ENCODE measurements around the gene ERFE.

Gene ERFE

DNA sequence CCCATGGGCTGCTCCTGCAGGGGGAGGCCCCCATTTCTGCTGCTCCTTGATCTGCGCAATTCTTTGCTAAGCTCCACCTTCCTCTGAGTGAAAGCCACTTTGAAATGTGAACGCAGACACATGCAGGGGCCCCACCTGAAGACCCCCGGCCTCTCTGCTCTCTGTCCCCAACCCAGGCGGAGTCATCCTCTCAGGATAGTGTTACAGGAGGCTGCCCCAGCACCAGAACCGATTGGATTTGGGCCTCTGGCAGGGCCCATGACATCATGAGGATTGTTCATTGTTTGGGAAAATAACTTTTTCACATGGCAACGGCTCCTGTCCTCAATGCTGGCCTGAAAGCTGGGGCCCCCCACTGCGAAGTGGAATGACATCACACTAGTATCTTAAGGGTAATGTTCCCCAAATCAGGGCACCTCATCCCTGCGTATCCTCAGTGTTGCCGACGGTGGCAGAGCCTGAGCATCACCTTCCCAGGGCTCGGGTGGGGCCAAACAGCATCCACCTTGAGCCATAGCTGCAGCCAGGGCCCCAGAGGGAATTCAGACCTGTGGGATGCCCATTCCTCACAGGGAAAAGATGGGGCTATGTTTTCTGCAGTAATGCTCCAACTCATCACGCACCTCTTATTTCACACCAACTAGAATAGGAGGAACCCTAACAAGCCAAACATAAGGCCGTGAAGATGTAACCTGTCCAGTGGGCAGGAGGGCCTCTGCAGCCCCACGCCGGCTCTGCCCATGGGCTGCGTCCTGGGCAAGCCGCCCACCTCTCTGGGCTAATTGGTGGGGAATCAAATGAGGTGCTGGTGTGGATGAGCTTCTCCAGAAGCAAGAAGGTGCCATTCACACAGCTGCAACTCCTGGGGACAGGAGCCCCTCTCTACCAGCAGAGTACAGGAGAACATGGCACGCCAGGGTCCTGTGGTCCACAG, 2.7 kb upstream of the ERFE start:
- H3K4me3 Mint-ChIP-seq: no peak overlapping the region

DNA sequence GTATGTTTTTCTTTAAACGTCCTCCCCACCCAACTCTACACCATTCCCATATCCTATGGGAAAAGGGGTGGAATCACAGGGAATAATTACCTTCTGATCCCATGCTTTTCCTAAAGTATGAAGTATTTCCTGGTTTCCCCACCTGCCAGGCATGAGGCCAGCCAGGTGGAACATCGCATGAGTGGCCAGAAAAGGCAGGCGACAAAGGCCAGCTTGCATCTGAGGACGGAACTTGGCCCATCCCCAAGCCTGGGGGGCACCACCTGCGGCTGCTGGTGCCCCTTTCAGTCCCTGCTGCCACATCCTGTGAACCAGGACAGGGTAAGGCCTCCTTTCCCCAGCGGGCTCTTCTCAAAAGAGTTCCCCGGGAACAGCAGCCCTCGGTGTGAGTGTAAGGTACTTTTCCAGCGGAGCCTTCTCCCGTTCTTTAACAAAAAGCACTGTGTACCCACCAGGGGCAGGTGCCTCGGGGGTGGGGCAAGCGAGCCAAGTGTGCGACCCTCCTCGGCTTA, 1.2 kb upstream of the ERFE start:
- no peak overlapping the region for H3K4me3 Mint-ChIP-seq

More for the DNA sequence above, 2.7 kb upstream of the ERFE start:
- H3K9me3 Mint-ChIP-seq: peaks cover 0 to 10% of the 10 kb centered on the region in 2 donors
- ATAC-seq (no peak), DNase-seq (no peak)
- H3K4me1 Mint-ChIP-seq: peaks cover 19% of the 10 kb centered on the region
- peaks cover 22% of the 10 kb centered on the region for H3K27me3 Mint-ChIP-seq
- H3K27ac Mint-ChIP-seq: no peak overlapping the region

DNA sequence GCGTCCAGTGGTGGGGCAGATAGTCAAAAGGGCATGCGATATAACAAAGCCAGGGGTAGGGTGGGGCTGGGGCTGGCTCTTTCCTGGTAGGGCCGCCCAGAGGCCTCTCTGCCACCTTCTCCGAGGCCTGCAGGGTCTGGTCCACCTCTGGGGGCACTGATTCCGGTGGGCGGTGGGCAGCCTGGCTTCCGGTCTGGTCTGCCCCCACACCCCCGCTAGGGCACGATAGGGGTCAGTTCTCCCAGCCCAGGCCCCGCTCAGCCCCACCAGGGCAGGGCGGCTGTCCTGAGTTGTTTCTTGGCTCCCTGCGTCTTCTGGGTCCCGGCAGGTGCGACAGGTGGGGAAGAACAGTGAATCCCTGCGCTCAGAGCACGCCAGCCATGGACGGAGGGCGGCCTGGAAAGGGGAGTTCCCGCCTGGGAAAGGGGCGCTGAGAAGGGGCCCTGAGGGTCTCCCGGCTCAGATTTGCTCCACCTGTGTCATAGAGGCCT, 707 bp upstream of the ERFE start:
- Mint-ChIP-seq H3K4me3 (peak overlapping the region; percentile 45 to 54), H3K4me1 (peaks cover 19% of the 10 kb centered on the region), H3K27me3 (peaks cover 42% of the 10 kb centered on the region), H3K27ac (no peak overlapping the region), H3K9me3 (peaks cover 0 to 10% of the 10 kb centered on the region in 2 donors)
- ATAC-seq (no peak), DNase-seq (no peak)

More for the DNA sequence above, 1.2 kb upstream of the ERFE start:
- peaks cover 37% of the 10 kb centered on the region for H3K27me3 Mint-ChIP-seq
- H3K4me1 Mint-ChIP-seq: peaks cover 19% of the 10 kb centered on the region
- H3K27ac Mint-ChIP-seq: no peak overlapping the region
- DNase-seq (no peak), ATAC-seq (no peak)
- H3K9me3 Mint-ChIP-seq: peaks cover 0 to 10% of the 10 kb centered on the region in 2 donors

DNA sequence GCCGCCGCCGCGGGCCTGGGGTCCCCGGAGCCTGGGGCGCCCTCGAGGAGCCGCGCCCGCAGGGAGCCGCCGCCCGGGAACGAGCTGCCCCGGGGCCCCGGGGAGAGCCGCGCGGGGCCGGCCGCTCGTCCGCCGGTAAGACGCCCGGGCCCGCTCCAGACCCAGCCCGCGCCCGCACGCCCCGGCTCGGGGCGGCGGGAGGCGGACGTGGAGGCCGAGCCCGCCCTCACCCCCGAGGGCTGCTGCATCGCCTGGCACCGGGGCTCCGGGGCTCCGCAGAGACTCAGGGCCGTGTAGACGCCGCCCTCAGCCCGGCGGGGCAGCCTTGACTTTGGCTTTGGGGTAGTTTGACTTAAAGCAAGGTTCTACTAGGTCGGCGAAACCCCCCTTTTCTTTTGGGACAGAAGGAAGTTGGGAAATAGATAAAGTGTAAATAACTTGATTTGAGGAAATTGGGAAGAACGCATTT, 335 bp downstream of the ERFE start:
- Mint-ChIP-seq H3K27me3 (peaks cover 47% of the 10 kb centered on the region), H3K4me1 (peaks cover 19% of the 10 kb centered on the region), H3K9me3 (peaks cover 0 to 6% of the 10 kb centered on the region in 2 donors), H3K4me3 (peak overlapping the region; percentile 75 to 83), H3K27ac (no peak overlapping the region)
- peak in 1 of 2 donors; percentile 40 for DNase-seq
- ATAC-seq: peak; percentile 68

DNA sequence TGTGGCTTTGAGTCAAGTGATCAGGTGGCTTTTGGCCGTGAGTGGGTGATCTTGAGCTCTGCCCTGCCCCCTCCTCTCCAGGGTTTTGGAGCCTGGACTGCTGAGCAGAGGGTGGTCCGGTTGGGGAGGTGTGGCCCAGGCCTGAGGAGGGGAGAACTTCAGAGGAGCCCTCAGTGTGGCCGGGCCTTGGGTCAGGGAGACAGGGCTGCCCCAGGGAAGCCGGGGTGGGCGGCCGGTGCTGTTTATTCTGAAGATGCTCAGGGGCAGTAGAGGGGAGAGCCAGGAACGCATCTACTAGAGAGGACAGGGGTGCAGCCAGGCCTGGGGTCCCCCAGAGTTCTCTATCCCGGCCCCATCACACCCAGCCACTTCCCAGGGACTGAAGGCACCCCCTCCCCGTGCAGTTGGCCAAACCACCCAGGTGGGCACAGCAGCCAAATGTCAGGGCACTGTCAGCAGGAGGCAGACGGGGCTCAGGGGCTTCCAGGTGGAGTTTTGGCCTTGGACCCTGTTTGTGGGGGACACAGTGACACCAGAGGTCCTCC, 963 bp downstream of the ERFE start:
- no peak overlapping the region for H3K27ac Mint-ChIP-seq

DNA sequence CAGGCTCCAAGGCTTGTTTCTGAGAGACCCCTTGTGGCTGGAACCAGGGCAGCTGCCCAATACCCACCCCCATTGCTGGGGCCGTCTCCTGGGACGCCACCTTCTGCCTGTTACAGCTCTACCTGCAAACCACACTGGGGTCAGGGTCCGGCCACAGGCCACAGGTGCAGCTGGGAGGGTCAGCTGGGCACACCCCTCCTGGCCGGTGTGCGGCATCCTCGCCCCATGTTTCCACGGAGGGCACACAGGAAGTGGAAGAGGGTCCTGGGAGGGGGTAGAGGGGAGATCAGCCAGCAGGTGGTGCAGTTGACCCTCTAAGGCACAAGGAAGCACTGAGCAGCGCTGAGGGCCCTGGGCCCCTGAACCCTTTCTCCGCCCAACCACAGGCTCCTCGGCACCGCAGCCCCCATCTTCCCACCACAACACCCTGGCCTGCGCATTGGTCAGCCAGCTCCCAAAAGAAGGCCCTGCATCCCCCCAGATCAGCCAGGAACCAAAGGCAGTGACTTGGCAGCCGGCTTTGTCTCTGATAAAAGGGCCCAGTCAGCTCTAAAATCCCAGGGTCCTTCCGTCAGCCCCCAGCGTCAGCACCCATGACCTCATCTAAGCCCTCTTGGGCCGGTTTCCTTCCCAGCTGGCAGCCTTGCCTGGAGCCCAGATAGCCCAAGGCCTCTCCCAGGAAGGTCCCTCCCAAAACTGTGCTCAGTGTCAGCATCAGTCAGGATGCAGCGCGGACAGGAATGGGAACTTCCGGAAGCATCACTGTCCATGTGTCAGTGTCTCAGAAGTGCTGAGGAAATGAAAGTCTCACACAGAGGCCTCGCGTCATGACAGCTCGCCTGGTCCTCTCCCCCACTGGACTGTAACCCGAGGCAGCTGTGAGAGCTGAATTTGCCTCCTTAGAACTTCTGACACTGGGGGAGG, 1.7 kb downstream of the ERFE start:
- H3K4me3 Mint-ChIP-seq: peak overlapping the region in 1 of 2 donors; percentile 83
- peak; percentile 40 to 42 for DNase-seq
- no peak overlapping the region for H3K27ac Mint-ChIP-seq
- peak; percentile 50 for ATAC-seq
- H3K9me3 Mint-ChIP-seq: no peaks in the 10 kb centered on the region
- H3K4me1 Mint-ChIP-seq: peaks cover 30% of the 10 kb centered on the region
- H3K27me3 Mint-ChIP-seq: peaks cover 61% of the 10 kb centered on the region

More for the DNA sequence above, 963 bp downstream of the ERFE start:
- H3K27me3 Mint-ChIP-seq: peaks cover 53% of the 10 kb centered on the region
- ATAC-seq (no peak), DNase-seq (no peak)
- H3K4me1 Mint-ChIP-seq: peaks cover 25% of the 10 kb centered on the region
- H3K9me3 Mint-ChIP-seq: peaks cover 0 to under 1% of the 10 kb centered on the region in 2 donors
- peak overlapping the region; percentile 75 to 83 for H3K4me3 Mint-ChIP-seq

DNA sequence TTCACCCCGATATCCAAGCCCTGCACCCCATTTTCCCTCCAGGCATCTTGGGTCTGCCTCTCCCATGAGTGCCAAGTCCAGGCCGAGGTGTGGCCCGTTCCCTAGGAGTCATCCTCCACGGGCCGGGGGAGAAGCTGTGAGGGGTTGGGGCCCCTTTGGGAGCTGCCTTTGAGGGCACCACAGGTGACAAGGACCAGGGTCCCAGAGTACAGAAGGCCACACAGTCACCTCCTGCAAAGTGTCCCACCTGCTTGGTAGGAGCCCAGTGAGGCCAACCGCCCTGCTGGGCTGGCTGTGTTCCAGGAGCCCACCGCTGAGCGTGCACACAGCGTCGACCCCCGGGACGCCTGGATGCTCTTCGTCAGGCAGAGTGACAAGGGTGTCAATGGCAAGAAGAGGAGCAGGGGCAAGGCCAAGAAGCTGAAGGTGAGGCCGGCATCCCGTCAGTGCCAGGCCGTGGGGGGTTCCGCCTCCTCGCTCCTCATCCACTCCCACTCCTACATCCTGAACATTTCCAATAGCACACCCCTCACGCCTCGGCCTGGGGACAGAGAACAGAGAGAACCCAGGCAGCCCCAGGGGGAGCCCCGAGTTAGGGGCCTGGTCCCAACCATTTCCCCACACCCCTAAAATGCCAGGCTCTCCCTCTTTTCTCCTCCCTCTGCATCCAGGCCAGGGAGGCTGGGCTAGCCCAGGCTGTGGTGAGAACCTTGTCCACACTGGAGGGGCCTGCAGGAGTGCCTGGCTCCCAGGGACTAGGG, 2.7 kb downstream of the ERFE start:
- Mint-ChIP-seq H3K4me3 (no peak overlapping the region), H3K27ac (no peak overlapping the region), H3K27me3 (peaks cover 66% of the 10 kb centered on the region), H3K4me1 (peaks cover 30% of the 10 kb centered on the region), H3K9me3 (no peaks in the 10 kb centered on the region)
- no peak for DNase-seq
- no peak for ATAC-seq

DNA sequence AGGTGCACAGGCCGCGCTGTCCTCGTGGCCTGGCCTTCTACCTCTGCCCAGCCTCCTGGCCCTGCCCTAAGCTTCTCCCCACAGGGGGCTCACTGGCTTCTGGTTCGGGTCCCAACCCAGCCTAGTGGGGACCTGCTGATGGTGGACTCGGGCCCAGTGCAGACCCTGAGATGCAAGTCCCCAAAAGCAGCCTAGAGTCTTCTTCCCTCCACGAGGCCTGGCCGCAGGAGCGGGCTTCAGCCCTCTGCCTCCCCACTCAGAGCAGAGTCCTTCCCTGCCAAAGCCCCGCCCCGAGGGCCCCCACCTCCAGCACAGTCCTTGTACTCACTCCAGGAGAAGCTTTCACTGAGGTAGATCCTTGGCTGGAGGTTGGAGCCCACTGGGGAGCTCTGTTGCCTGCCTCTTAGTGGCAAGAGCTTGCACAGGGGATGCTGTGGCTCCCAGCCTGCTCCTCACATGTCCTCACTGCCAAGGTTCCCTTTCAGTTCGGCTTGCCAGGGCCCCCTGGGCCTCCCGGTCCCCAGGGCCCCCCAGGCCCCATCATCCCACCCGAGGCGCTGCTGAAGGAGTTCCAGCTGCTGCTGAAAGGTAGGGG, 3.6 kb downstream of the ERFE start:
- no peak overlapping the region for H3K27ac Mint-ChIP-seq
- H3K9me3 Mint-ChIP-seq: no peaks in the 10 kb centered on the region
- peaks cover 30% of the 10 kb centered on the region for H3K4me1 Mint-ChIP-seq
- H3K27me3 Mint-ChIP-seq: peaks cover 66% of the 10 kb centered on the region
- no peak for DNase-seq
- no peak for ATAC-seq
- H3K4me3 Mint-ChIP-seq: no peak overlapping the region

DNA sequence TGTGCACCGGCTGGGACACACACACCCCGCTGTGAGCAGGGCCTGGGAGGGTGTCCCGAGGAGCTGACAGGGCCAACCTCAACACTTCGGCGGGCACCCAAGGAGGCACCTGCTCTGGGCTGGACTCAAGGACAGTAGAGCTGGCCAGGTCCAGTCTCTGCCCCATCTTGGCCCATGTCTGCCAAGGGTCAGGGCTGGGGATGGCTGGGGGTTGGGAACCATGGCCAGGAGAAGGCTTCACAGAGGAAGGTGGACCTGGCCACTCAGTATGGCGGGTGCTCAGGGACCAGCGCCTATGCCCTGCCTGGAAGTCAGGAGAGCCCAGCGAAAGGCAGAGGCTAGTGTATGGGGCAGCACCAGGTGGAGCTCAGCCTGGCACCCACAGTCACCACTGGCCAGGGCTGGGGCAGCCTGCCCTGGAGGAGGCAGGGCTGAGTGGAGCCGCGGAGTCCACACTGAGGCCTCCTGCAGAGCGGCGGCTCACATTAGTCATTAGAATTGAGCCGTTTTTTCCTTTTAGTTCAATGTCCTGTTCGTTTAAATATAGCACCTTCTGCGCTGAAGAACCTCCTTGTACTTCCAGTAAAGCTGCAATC, 4.2 kb downstream of the ERFE start:
- Mint-ChIP-seq H3K4me3 (no peak overlapping the region), H3K9me3 (no peaks in the 10 kb centered on the region), H3K4me1 (peaks cover 30% of the 10 kb centered on the region), H3K27ac (no peak overlapping the region), H3K27me3 (peaks cover 66% of the 10 kb centered on the region)
- ATAC-seq (no peak), DNase-seq (no peak)

DNA sequence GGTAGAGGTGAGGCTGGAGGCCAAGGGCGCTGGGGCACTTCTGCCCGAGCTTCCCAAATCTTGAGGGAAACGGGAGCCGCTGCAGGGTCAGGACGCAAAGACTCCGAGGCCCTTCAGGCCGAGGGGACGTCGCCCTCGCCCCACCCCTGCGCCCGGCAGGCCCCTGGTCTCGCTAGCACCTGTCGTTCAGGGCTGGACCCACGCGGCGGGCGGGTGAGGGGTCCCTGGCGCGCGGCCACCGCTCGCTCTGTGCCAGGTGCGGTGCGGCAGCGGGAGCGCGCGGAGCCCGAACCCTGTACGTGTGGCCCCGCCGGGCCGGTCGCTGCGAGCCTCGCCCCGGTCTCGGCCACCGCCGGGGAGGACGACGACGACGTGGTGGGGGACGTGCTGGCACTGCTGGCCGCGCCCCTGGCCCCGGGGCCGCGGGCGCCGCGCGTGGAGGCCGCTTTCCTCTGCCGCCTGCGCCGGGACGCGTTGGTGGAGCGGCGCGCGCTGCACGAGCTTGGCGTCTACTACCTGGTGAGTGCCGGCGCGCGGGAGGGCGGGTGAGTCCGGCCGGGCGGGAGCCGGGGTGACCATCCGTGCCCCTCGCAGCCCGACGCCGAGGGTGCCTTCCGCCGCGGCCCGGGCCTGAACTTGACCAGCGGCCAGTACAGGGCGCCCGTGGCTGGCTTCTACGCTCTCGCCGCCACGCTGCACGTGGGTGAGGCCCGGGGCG, 4.9 kb downstream of the ERFE start:
- H3K4me1 Mint-ChIP-seq: peaks cover 30% of the 10 kb centered on the region
- peaks cover 66% of the 10 kb centered on the region for H3K27me3 Mint-ChIP-seq
- no peaks in the 10 kb centered on the region for H3K9me3 Mint-ChIP-seq
- ATAC-seq (no peak), DNase-seq (no peak)
- H3K4me3 Mint-ChIP-seq: no peak overlapping the region
- no peak overlapping the region for H3K27ac Mint-ChIP-seq

DNA sequence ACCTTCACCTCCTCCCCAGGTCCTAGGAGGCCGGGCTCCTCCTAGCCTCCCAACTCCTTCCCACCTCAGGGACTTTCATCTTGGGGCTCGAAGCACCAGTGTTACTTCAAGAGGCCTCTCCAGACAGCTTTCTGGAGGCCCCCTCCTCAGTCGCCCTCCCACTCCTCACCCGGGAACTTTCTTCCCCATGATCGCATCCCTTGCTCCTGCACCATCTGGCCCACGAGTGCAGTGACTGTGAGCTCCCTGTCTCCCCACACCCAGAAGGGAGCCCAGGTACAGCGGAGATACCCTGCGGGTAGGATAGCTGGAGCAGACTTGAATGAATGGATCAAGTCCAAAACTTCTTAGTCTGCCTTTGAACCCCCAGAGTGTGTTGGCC, 6.1 kb downstream of the ERFE start:
- H3K9me3 Mint-ChIP-seq: no peaks in the 10 kb centered on the region
- DNase-seq: no peak
- ATAC-seq: no peak
- no peak overlapping the region for H3K4me3 Mint-ChIP-seq
- peaks cover 24% of the 10 kb centered on the region for H3K4me1 Mint-ChIP-seq
- H3K27ac Mint-ChIP-seq: no peak overlapping the region
- peaks cover 56% of the 10 kb centered on the region for H3K27me3 Mint-ChIP-seq

DNA sequence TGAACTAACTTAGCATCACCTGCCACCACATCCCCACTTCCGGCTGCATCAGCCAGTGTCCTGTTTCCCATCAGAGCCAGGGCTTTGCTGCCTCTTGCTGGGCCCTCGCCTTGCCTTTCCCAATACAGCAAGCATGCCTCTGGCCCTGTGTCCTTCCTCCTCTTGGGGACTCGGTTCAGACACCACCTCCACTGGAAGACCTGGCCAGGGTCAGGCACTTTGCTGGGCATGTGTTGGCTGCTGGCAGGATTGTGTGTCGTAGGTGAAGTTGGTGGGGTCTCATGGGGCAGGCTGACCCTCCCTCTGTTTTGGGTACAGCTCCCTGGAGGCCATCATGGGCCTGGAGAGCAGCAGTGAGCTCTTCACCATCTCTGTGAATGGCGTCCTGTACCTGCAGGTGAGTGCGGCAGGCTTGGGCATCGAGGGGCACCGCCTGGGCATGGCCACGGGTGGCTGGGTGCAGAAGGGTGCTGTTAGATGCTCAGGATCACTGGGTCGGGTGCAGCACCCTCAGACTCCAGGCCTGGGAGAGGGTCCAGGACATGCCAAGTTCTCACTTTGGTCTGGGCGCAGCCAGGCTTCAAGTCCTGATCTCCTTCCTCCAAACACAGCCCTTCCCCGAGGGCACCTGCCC, 6.6 kb downstream of the ERFE start:
- H3K27ac Mint-ChIP-seq: no peak overlapping the region

More for the DNA sequence above, 6.6 kb downstream of the ERFE start:
- no peak overlapping the region for H3K4me3 Mint-ChIP-seq
- peaks cover 22% of the 10 kb centered on the region for H3K4me1 Mint-ChIP-seq
- no peaks in the 10 kb centered on the region for H3K9me3 Mint-ChIP-seq
- ATAC-seq (no peak), DNase-seq (peak in 1 of 2 donors; percentile 8)
- H3K27me3 Mint-ChIP-seq: peaks cover 51% of the 10 kb centered on the region
